Prostate gland (tissue), 2 donors: Measurements from ENCODE around the gene FASTKD3.

Source experiments
- CTCF ChIP-seq, 4 experiments: fragments of 200-600 bp in 2 of 4; fragments of 450-650 bp in 2 of 4; sonication (generic) in 2 of 4; IDR thresholded peaks; 1 replicate in 3 of 4; 2 replicates in 1 of 4; pipeline ENCODE4 v1.5.1; 2016 to 2019; ENCODE audit warnings: antibody characterized with exemption in 4 of 4, mild to moderate bottlenecking in 2 of 4, moderate library complexity in 2 of 4
- POLR2A ChIP-seq: fragments of 450-650 bp; IDR thresholded peaks from one replicate; pipeline ENCODE4 v1.6.1; 2016; ENCODE audit warnings: antibody characterized with exemption, mild to moderate bottlenecking
- POLR2AphosphoS5 ChIP-seq: sonication (generic); formaldehyde crosslinking; IDR thresholded peaks from one replicate; pipeline ENCODE4 v1.6.1; 2017; ENCODE audit warnings: antibody characterized with exemption

GRCh38 chr5:7822449-7822848 is 46.4 kb downstream of the FASTKD3 start:
- TF ChIP-seq POLR2A (no peak), CTCF (IDR thresholded peaks at IDR 0.05) (no peak), POLR2AphosphoS5 (no peak)
